ENCODE measurements around the gene TVP23C.
A peak's percentile ranks its signal among the peaks of the same experiment; 100 is the strongest.

The TVP23C gene

DNA sequence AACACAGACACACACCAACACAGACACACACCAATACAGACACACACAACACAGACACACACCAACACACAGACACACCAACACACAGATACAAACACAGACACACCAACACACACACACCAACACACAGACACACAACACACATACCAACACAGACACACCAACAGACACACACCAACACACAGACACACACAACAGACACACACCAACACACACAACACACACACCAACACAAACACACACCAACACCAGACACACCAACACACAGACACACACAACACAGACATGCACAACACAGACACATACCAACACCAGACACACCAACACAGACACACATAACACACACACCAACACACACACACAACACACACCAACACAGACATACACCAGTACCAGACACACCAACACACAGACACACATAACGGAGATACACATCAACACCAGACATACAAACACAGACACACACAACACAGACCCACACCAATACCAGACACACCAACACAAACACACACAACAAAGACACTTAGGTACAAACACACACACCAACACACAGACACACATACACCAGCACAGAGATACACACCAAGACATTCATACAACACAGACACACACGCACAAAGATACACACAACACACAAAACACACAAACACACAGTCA, 98.1 kb downstream of the TVP23C start:
- DNase-seq (ENCODE audit: low read depth) = no peak

DNA sequence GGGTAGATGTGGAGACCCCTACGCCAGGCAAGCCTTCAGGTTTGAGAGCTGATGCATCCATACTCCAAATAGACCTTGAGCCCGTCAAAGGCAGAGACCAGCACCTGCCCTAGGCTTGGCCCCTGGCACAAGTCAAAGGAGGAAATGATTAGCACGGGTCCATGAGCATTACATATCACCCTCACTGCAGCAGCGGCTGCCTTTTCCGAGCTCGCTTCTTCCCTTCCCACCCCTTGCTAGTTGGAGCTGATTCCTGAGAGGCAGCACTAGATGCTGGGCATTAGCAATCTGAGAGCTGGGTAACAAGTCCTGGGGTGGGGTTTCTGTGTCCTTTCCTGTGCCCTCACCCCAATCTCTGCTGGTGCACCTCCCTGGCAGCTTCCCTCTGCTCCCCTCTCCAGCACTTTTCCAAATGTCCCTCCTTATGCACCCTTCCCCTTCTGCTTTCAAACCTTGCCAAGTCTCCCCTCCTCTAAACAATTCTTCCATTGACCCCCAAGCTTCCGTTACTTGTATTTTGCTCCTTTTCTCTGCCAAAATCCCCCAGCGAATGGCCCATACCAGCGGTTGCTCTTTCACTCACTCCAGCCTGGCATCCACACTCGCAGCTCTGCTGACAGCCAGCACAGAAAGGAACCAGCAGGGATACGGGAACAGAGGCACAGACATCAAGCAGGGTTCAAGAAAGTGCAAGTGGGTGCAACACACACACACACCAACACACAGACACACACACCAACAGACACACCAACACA, 98.9 kb downstream of the TVP23C start:
- no peak for DNase-seq (ENCODE audit: low read depth)

DNA sequence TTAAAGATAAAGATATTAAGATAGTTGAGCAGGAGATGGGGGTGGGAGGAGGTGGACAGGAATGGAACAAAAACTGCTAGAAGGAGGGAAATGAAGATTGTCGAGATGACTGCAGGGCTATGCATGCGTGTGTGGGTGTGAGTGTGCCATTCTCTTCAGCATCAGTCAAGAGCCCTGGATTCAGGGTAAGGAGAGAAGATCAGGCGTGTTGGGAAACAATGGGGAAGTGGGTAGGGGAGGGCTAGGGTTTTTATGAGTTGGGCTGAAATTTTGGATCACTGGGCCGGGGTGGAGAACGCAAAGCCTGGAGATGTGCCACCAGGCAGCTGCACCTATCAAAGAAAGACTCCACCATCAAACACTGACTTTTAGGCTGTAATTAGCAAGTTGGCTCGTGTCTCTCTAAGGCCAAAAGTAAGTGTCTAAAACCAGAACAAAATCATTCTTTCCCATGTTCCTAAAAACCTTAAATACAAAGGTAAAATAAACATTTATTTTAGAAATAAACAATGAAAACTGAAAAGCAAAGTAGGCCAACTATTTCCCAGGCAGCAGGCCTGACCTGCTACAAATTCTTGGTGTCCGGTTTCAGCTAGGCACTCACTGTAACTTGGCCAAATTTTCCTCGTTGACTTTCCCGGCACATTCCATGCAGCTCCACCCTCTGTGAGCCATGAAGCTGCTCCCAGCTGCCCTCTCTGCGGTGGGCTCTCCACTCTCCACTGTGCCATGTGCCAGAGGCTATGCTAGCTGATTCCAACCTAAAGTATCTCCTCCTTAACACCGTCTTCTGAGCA, 100.1 kb downstream of the TVP23C start:
- peak; percentile 68 for DNase-seq (ENCODE audit: low read depth)

DNA sequence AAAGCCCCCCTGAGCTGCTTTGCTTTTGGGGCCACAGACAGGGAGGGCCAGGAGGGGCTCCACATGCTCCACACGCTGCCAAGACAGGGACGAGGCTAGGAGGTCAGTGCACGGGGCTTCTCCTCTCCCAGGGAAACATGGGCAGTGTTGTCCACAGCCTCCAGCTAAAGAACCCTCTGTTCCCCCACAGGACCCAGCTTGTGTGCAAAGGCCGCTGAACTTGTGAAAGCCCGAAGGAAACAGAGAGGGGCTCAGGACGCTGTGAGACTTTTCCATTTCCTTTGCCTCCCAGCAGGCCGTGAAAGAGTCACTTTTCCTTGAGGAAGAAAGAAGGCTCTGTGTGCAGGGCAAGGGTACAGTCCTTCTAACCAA, 105.6 kb downstream of the TVP23C start:
- DNase-seq (ENCODE audit: low read depth) = no peak

DNA sequence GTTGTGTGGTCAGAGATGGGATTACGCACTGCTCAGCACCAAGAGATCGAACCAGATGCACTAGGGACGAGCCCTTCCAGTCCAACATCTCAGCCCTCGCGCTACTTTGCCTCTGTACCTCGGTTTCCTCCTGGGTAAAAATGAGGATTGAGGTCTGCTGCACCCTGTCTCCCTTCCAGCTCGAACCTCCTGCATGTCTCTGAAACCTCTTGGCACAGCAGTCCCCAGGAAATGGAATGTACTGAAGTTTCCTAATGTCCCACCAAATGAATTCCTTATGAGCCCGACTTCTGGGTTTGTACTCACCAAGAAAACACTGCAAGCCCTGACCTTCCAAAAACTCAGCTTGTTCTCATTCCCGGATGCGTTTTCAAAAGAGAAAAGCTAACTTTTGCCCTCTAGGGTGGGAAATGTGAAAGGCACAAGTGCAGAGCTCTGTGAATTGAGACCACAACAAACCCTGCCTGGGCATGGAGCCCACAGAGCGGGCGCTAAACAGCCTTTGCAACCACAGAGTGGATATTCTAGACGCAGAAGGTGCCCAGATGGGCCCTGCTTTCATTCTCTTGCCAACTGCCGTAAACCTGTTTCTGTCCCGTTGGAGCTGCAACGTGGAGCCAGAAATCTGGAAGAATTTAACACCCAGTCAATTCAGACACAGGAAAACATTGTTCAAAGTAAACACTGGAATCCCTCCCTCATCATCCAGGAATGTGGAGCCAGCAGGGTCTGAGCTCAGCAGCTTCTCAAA, 106.1 kb downstream of the TVP23C start:
- peak; percentile 94 for DNase-seq (ENCODE audit: low read depth)

DNA sequence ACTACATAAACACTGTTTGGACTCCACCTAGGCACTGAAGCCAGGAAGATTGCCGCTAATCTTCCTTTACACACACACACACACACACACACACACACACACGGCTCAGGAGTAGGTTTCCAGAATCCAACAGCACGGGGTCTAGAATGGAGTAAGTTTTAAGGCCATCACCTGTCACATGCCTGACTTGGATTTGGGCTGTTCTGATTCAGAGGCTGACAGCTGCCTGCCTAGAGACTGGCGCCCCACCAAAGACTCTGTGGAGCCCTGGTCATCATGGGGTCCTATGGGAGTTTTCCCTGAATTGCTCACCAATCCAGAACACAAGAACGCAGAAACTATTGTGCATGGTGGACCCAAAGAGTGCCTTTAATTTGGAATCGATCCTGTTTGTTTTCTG, 106.8 kb downstream of the TVP23C start:
- no peak for DNase-seq (ENCODE audit: low read depth)

DNA sequence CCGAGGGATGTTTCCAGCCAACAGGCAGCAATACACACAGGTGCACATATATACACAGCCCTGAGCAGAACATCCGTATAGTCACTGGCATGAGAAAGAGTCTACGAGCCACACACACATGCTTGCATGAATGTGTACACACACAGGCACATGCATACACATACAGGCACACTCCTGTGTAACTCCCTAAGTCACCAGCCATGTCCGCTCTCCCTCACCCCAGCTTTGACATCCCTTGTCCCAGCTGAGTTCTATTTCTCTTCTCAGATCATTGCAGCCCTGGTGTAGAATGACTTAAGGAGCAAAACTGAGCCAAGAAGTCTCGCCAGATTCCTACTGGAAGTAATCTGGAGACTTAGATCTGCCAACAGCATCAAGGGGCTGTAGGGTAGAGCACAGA, 108.9 kb downstream of the TVP23C start:
- no peak for DNase-seq (ENCODE audit: low read depth)

DNA sequence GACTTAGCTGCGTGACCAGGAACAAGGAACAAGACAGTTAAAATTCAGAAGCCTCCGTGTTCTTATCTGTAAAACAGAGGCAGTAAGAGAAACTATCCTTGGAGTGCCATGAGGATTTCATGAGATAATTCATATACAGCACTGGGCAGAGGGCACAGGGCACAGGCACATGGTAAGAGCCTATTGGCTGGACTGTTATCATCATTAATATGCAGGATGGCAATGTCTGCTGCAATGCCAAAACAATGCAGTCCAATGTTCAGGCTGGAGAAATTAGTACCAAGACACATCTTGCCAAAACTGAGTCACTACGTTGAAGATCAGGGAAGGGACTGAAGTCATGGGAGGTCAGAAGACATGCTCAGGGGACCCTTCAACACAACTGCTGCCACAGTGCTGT, 109.5 kb downstream of the TVP23C start:
- no peak for DNase-seq (ENCODE audit: low read depth)

DNA sequence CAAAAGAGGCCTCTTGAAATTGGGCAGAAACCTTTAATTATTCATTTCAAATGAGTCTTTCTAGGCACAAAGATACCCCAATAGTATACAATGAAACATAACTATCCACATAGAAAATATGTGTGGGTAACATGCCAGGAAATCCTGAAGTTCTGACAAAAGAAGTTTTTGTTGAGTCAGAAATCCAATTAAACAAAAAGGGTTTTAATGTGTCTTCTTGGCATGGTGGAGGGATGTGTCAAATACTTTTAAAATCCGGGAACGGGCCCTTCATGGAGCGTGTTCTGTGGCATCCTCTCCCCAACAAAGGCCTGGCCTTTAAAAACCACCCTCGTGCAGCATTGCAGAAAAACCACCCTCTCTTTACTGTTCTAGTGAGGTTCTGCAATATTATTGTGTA, 110.0 kb downstream of the TVP23C start:
- peak; percentile 54 for DNase-seq (ENCODE audit: low read depth)

DNA sequence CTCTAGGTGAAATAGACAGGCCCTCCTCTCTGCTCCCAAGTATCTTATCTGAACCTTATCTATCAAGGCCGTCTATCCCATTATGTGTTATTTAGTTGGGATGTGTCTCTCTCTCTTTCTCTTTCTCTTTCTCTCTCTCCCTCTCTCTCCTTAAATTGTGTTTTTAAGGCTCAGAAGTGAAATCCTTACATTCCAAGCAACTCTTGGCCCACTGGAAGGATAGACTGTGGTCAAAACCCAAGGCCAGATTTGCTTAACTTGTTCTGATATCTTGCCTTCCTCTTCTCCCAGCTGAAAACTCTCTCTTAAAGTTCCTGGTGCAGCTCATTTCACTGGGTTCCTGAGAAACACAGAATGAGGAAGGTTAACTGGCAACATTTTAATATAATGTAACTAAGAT, 110.5 kb downstream of the TVP23C start:
- no peak for DNase-seq (ENCODE audit: low read depth)

Data from GM04503 (cell line).